Hepatic stellate cell (primary cell): Measurements from ENCODE around the gene NTMT2.
A peak's percentile ranks its signal among the peaks of the same experiment; 100 is the strongest.
"Not testable (repeated sequence)": the region's sequence is repeated elsewhere in the genome, so short reads cannot be mapped to it uniquely, and the experiment has no call there.

Experiments
- DNase-seq: peaks from one replicate; pipeline ENCODE4 v3.0.0; 2011; ENCODE audit warnings: low spot score

NTMT2 gene

DNA sequence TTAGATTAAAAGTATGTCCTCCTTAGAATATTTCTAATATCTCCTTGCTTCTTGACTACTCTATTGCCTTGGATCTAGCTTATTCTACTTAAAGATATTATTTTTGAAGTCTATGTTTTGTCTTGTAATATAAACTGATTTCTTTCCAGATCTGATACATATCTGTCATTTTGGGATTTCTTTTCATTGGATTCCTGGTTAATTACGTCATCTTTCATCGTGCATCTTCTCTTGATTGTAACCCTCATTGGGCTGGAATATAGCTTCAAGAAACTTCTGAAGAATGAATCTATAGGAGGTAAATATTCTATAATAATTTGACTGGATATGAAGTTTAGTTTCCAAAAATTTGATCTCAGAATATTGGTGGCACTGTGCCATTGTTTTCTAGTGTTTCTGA lies 12.1 kb downstream of the NTMT2 start:
- no peak for DNase-seq

DNA sequence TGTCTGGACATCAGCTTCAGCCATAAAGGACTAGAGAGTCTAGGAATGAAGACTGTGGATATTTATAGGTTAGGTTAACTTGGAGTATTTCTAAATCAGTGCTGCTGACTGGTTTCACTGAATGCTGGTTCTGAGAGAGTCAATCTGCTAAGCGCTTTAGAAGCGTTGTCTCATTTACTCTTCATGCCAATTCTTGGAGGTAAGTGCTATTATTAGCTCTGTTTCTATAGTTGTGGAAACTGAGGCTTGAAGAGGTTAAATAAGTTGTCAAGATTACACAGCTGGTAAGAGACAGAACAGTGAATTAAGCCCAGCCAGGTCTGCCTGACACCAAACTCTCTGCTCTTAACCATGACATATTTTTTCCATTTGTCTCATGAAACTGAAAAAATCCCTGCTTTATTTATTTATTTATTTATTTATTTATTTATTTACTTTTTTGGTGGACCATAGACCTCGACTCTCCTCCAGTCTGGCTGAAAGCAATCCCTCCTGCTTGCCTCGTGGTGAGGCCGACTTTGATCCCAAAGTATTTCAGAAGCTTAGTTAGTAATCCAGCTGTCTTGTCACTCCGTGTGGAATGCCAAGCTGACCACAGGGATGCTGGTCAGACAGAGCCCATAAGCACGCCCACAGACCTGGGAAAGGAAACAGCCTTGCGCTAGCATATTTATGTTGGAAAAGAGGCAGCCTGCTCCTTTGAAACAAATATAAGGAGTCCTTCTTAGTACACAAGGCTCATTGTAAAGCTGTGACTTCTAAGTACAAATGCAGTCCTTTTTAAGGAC lies 16.9 kb downstream of the NTMT2 start:
- peak; percentile 75 for DNase-seq

DNA sequence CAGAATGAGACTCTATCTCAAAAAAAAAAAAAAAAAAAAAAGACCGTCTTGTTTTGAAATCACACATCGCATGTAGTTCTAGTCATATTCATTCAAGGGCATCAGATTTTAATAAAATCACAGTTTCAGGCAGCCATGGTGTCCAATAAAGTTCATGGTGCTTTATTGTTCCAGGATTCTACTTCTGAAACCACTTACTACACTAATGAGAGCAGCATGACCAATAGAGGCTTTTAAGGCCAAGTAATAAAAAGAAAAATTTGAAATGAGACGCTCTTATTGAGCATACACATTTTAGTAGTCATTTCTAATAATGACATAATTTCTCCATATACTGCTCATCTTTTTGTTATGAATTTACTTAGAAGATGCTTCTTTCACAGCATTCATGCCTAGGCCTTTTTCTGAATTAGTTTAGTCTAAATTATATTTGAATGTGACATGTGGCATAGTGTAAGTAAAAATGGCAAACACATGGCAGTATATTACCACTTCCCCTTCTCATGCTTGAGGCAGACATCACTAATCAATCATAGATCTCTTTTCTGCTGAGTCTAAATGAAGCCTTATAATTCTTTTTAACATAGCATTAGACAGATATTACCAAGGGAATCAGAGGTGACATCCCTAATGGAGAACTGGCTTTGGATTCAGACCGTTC lies 18.5 kb downstream of the NTMT2 start:
- DNase-seq = no peak

DNA sequence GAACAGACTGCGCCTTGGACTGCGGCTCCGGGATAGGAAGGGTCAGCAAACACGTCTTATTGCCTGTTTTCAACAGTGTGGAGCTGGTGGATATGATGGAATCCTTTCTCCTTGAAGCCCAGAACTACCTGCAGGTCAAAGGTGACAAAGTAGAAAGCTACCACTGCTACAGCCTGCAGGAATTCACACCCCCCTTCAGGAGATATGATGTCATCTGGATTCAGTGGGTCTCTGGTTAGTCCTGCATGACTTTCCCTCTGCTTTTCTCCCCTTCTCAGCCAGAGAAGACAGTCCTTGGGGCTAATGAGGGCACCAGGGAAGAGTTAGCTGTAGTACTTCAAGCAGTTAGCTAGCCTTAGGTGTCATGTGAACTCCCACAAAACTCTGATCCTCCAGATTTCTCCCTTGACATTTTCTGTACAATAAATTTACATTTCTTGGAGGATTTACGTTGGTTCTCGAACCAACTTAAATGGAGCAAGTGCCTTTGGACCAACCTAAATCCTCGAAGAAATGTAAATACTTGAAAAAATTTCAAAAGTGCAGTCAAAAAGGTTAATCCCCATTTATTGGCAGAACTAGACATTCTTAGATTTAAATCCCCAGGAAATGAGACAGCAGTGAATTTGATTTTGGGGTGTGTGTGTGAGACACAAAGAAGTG lies 20.9 kb downstream of the NTMT2 start:
- no peak for DNase-seq

DNA sequence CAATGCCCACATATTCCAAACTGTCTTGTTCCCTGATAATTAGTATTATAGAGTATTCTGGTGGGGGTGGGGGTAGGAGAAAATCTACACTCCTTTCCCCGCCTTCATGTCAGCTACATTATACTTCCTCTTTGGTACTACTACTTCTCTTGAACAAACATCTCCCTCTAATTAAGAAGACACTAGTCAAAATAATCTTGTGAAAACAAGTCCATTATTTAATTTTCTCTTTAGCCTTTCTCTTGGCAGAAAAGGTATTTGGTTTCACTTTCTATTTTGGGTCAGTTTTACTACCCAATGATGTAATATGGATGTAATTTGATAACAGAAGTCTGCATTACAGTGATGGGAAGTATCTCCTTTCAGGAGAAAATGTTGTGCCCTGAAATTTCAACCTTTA lies 22.5 kb downstream of the NTMT2 start:
- peak; percentile 40 for DNase-seq

DNA sequence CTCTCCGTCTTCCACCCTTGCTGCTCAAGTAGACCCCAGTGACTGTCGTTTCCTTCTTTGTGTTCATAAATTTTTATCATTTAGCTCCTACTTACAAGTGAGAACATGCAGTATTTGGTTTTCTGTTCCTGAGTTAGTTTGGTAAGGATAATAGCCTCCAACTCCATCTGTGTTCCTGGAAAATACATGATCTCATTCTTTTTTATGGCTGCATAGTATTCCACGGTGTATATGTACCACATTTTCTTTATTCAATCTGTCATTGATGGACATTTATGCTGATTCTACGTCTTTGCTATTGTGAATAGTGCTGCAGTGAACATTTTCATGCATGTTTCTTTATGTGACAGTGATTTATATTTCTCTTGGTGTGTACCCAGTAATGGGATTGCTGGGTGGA lies 24.8 kb downstream of the NTMT2 start:
- not testable (repeated sequence) for DNase-seq

DNA sequence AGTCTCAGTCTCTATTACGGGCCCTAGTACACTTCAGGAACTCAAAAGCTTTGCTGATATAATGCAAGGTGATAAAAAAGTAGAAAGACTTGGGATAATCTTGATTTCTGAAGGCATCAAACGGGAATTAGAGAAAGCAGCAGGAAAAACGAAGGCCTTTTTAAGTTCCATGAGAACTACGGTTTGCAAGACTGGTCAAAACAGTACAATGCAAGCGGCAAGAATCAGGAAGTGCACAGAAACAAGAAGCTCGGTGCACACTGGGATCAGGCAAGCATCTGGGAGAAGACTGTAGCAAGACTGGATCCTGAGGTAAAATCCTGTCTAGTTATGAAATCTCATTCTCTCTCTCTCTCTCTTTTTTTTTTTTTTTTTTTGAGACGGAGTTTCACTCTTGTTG lies 28.6 kb downstream of the NTMT2 start:
- no peak for DNase-seq

DNA sequence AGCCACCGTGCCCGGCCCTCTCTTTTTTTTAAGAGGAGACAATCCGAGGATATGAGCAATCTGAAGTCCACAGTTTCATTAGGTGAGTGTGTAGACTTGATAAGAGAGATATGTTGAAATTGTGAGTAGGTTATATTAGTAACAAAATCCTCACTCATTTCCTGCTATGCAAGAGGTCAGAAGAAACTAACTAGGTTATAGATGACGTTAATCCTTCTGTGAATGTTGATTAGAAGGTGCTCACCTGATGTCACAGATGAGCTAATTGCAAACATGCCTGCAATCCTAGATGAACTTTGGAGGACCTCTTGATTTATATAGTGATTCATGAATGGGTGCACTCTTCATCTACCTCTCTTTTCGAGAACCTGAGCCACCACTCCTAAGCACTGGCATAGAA lies 29.3 kb downstream of the NTMT2 start:
- DNase-seq = no peak

DNA sequence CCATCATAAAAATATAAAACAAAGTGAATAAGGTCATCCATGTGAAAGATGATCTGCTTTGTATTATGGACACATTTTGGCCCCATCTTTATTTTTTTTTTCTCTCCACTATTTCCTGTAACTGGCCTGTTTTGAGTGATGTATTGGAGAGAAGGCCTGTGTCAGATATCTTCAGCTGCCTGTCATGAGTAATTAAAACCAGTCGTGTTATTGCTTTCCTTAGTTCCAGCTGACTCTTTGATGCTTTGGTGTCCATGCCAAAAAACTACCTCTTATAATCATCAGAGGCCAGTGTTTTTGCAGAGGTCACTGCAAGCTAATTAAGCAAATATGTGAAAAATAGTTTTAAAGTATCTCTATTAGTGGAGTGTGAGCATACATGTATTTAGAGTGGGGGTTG lies 29.7 kb downstream of the NTMT2 start:
- no peak for DNase-seq

DNA sequence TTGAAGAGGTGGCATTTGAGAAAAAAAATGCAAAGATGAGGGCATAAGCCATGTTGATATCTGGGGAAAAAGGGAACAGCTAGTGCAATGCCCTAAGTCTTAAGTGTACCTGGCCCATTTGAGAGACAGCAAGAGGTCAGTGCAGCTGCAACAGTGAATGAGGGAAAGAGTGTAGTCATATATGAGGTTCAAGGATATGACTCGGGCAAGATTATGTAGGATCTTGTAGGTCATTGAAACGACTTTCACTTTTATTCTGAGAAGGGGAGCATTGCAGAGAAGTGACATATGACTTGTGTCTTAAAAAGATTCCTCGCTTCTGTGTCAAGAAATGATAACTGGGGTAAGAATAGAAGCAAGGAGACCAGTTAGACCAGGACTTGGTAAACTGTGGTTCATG lies 31.0 kb downstream of the NTMT2 start:
- DNase-seq = no peak

DNA sequence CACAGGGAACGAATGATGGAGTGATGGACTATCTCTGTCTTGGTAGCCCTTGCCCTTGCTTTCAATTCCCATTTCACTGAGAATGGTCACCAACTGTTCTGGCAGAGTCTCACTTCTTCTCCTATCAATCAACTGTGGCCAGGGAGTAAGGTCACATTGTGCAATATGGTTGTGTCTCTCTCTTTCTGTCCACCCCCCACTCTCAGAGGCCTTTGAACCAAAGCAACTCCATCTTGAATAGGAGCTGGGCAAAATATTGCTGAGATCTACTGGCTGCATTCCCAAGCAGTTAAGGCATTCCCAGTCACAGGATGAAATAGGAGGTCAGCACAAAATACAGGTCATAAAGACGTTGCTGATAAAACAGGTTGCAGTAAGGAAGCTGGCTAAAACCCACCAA lies 36.7 kb downstream of the NTMT2 start:
- DNase-seq = no peak

DNA sequence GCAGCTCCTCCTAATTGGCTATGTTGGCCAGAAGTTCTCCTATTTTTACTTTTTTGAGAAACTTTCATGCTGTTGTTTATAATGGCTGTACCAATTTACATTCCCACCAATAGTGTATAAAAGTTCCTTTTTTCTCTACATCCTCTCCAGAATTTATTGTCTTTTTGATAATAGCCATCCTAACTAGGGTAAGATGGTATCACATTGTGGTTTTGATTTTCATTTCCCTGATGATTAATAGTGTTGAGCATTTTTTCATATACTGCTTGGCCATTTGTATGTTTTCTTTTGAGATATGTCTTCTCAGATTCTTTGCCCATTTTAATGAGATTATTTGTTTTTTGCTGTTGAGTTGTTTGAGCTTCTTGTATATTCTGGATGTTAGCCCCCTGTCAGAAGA lies 46.8 kb downstream of the NTMT2 start:
- no peak for DNase-seq

DNA sequence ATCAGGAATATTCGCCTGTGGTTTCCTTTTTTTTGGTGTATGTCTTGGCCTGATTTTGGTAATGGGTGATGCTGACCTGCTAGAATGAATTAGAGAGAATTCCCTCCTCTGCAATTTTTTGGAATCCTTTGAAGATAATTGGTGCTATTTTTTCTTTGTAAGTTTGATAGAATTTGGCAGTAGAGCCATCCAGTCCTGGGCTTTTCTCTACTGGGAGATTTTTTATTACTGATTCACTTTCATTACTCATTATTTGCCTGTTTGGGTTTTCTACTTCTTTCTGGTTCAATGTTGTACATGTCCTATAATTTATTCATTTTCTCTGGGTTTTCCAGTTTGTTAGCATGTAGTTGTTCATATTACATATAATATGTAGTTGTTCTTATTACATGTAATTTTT lies 48.7 kb downstream of the NTMT2 start:
- no peak for DNase-seq

DNA sequence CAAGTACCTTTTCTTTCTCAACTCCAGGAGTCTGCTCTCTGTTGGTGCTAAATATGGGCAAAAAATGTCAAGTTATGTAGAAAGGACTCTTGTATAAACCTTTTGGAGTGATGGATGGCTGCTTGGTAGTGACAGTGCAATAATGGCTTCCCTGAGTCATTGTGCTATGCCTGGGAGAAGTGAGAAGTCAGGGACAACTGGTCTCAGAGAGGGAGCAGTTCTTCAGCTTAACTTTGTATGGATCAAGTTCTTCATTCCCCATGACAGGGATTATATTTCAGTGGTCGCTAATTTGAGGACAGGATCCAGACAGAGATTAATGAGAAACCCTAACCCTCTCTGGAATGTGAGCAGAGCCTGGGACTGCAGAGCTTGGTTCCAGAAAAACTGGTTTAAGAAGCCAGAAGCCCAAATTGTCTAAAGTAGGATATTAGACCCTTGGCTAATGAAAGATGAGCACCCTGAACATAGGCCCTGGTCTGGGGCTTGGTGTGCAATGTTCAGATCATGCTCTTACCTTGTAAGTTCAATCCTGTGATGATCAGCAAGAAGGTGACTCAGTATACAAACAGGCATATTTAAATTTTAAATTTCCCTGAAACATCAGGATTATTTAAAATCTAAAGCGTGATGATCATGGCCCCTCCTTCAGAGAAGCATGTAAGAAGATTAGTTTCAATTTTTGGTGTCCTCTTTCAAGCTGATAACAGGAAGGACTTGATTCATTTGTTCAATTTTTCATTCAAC lies 50.9 kb downstream of the NTMT2 start:
- DNase-seq = no peak

DNA sequence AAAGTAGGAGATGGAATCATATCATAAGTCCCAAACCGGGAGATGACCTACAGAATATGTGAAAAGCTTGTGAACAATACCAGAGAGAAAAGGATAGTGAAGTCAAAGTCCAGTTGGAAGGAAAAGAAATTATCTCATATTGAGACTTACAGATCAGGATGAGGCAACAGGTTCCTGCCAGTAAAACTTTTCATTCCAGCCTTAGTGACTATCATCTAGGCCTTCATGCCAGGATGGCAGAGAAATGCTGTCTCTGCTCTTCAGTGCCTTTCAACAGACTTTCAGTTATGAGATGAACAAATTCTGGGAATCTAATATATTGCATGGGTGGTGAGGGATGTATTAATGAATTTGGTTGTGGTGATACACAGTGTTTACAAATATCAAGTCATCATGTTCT lies 52.3 kb downstream of the NTMT2 start:
- no peak for DNase-seq

DNA sequence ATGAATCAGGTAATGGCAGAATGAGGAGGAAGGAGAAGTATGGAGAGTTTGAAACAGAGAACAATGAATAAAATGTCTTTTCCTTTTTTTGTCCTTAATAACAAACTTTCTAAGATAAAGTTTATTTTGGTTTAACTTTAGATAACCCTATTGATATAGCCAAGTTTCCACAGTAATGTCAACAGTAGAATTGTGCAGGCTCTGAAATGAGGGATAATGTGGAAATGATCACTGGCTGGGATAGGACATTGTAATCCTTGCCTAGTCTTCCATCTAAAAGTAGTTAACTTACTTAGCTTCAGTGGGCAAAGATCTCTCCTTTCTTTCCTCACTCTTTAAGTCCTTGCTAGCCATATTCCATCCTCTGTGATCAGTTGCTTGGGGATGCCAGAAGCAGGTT lies 52.8 kb downstream of the NTMT2 start:
- no peak for DNase-seq

DNA sequence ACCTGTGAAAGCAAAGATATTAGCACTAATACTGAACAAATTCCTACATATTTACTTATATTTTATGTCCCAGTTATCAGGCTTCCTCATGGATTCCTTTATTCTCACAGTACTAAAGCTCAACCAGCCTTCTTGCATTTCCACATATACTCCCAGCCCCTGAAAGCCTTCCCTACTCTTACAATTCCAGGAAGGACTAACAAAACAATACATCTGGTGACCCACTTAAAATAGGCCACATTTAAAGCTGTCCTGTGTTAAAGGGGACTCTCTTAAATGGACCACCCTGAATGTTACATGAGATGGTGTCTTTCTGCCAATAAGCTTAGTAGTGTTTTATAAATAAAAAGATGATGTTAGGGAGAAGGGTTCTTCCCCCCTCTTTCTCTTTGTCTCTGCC lies 54.4 kb downstream of the NTMT2 start:
- no peak for DNase-seq

DNA sequence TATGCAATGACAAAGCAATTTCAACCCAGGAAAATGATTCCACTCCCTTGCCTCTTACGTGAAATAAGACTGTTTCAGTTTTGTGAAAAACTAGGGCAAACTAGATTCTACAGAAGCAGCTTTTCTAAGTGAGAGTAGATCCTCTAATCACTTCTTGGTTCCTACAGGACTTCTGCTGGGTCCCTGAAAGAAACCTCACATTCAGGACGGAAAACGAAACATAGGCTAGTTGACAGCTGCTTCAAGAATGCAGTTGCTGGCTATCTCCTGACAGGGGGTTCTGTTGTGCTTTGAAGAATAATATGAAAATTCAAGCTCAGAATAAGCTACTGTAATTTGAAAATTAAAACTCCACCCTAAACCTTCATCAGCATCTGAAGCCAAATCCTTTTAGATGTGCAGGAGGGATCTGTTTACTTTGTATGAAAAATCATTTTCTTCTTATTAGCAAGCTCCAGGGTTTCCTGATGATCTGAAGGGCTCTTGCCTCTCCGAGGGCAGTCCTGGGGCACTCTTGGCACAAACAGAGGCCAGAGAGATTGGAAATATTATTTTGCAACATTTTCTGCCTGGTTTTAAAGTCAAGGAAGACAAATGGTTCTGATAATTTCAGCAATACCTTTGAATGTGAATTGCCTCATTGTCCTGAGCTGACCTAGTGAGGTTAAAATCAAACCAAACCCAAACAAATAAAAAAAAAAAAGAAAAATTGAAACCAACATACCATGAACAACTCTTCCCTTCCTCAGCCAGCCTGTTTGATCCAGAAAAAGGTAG lies 55.0 kb downstream of the NTMT2 start:
- DNase-seq = no peak

DNA sequence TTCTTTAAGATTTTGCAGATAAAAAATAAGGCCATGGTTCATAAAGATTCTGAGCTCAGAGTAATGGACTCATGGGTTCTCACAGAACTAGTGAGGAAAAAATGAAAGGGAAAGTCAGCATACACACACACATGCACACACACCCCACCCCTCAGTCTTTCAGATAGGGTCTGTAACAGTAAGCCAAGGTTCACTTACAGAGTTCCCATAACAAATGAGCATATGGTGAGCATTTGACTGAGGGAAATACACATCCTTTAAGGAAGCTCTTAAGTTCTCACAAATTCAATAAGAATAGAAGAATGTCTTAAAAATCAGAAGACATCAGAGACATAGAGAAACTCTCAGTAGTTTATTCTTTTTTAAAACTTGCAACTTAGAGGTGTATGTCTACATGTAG lies 57.9 kb downstream of the NTMT2 start:
- DNase-seq = no peak

DNA sequence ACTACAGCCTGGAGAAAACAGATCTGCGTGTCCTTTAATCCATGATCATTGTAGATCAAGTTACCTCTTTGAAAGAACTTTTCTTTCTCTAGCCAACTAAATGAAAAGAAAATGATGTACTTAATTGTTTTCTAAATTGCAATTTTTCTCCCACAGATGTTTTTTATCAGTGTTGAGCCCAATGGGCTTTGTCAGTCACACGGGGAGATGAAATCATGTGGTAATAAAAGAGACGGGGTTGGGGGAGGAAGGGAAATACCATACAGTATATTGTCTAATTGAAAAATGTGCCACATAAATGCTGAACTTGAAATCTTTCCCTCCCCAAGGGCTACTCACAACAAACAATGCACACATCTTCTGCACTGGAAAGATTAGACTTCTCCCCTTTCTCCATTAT lies 58.4 kb downstream of the NTMT2 start:
- DNase-seq = no peak

DNA sequence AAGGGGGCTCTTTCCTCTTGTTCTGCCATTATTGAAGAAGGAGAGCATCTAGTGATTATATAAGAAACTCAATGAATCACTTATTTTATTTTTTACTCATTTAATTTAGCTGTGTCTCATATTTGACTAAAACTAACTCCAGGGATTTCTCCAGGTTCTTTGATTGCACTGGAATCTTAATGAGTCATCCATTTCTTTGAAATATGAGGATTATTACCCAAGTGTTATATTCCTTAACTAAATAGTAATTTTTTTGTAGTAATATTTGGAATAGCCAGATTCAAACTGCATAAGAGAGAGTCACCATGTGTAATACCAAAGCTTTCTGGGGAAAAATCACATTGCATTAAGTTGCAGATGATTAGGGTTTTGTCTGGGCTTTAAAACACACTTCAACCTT lies 59.5 kb downstream of the NTMT2 start:
- no peak for DNase-seq

DNA sequence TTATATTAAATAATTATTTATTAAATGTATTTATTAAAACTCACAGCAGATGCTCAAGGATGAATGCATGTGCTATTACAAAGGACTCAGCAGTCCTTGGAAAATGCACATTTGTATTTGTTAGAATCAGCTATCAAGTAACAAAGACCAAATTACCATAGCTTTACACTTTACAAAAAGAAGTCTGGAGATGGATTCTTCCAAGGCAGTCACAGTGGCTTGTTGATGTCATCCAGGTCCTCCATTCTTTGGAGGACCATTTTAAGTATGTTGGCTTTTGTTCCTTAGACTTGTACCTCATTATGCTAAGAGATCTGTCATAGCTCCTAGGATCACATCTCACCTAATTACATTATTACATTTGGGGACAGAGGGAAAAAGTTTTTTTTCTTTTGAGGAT lies 63.4 kb downstream of the NTMT2 start:
- no peak for DNase-seq
